MCF 10A (cell line): ENCODE data around the gene RANBP3L. TPM values are rescaled to one million over a fixed set of nuclear protein-coding genes. Genes with fewer than 3 reads are reported as not detected.
"Not testable (repeated sequence)": the region's sequence is repeated elsewhere in the genome, so short reads cannot be mapped to it uniquely, and the experiment has no call there.

ENCODE experiments used
- BruUV-seq: library from RNA; stranded (reverse); fragments of 400-500 nt; replicated peaks from 2 replicates; lab custom pipeline; 2021; lab: Mats Ljungman, UMichigan
- CTCF ChIA-PET: fragments of 300-600 bp; sonication (Branson Sonifier 250); formaldehyde crosslinking; extraction: SDS; loops from one replicate; lab custom pipeline; 2021; ENCODE audit warnings: antibody characterized with exemption, inconsistent platforms; lab: Yijun Ruan, JAX
- POLR2A ChIA-PET: fragments of 300-600, 350-650 bp; sonication (Branson Sonifier 250); formaldehyde crosslinking; extraction: SDS; loops from one replicate; lab custom pipeline; 2020; ENCODE audit warnings: antibody characterized with exemption, inconsistent platforms; lab: Yijun Ruan, JAX
- DNase-seq: peaks from one replicate; pipeline ENCODE4 v3.0.0-alpha.2; 2018; ENCODE audit not compliant: unreplicated experiment
- H3K27ac Mint-ChIP-seq: one replicate; pipeline ENCODE4 v1.8.0; 2022; ENCODE audit warnings: mild to moderate bottlenecking, low read depth, mixed read lengths; ENCODE audit not compliant: unreplicated experiment
- H3K27me3 Mint-ChIP-seq: one replicate; pipeline ENCODE4 v1.8.0; 2022; ENCODE audit warnings: mixed read lengths; ENCODE audit not compliant: insufficient read depth, unreplicated experiment
- H3K36me3 Mint-ChIP-seq: one replicate; pipeline ENCODE4 v1.8.0; 2022; ENCODE audit warnings: mild to moderate bottlenecking, moderate library complexity, mixed read lengths; ENCODE audit not compliant: insufficient read depth, unreplicated experiment
- H3K4me1 Mint-ChIP-seq: one replicate; pipeline ENCODE4 v1.8.0; 2022; ENCODE audit warnings: mixed read lengths; ENCODE audit not compliant: insufficient read depth, unreplicated experiment
- H3K4me3 Mint-ChIP-seq: one replicate; pipeline ENCODE4 v1.8.0; 2022; ENCODE audit warnings: mild to moderate bottlenecking, moderate library complexity, mixed read lengths; ENCODE audit not compliant: unreplicated experiment
- H3K9me3 Mint-ChIP-seq: one replicate; pipeline ENCODE4 v1.8.0; 2022; ENCODE audit warnings: mixed read lengths; ENCODE audit not compliant: unreplicated experiment
- CTCF ChIP-seq: fragments of 200-600 bp; IDR thresholded peaks from one replicate; pipeline ENCODE4 v1.8.0; 2022; ENCODE audit warnings: antibody characterized with exemption, mild to moderate bottlenecking; ENCODE audit not compliant: unreplicated experiment
- intact Hi-C: fragments of 100-400 bp; cut with micrococcal nuclease; formaldehyde crosslinking; loops from 2 replicates; pipeline ENCODE4 v1.14.1; 2022
- total RNA-seq: library from RNA; stranded (reverse); gene quantifications from 2 replicates; pipeline ENCODE4 v1.2.3, GENCODE V29; 2022

The RANBP3L gene
- total RNA-seq, 1 experiment from 2014 or later = not detected

GRCh38 chr5:36337597-36337996 lies 35.9 kb upstream of the RANBP3L start:
- CTCF ChIA-PET = interaction anchor here (0.5 kb wide), 1 partner anchor 59 kb away, joined by 3 read pairs; no protein-coding TSS in a partner anchor
- no peak for TF ChIP-seq CTCF
- H3K9me3 Mint-ChIP-seq = peaks cover 3% of the 10 kb centered on the region
- no peaks in the 10 kb centered on the region for H3K36me3 Mint-ChIP-seq
- no TSS peak for BruUV-seq
- no peaks in the 10 kb centered on the region for H3K27me3 Mint-ChIP-seq
- intact Hi-C loops = no loop called here
- H3K4me3 Mint-ChIP-seq = no peak overlapping the region
- no peak overlapping the region for H3K27ac Mint-ChIP-seq
- POLR2A ChIA-PET = no interaction called here
- no peaks in the 10 kb centered on the region for H3K4me1 Mint-ChIP-seq
- no peak for DNase-seq

GRCh38 chr5:36334315-36334714 lies 32.6 kb upstream of the RANBP3L start:
- no peak for TF ChIP-seq CTCF
- BruUV-seq = no TSS peak
- H3K9me3 Mint-ChIP-seq = no peaks in the 10 kb centered on the region
- DNase-seq = no peak
- H3K36me3 Mint-ChIP-seq = no peaks in the 10 kb centered on the region
- no peaks in the 10 kb centered on the region for H3K4me1 Mint-ChIP-seq
- intact Hi-C loops = no loop called here
- no peak overlapping the region for H3K27ac Mint-ChIP-seq
- ChIA-PET CTCF (interaction anchor here (0.6 to 1.1 kb wide), 2 partner anchors 69 to 417 kb away, joined by 5 to 7 read pairs; no protein-coding TSS in a partner anchor), POLR2A (interaction anchor here (0.6 to 0.7 kb wide), 2 partner anchors 40 to 345 kb away, joined by 3 to 5 read pairs; no protein-coding TSS in a partner anchor)
- no peak overlapping the region for H3K4me3 Mint-ChIP-seq
- no peaks in the 10 kb centered on the region for H3K27me3 Mint-ChIP-seq

GRCh38 chr5:36332720-36333119 lies 31.0 kb upstream of the RANBP3L start:
- BruUV-seq, intact Hi-C loops, H3K9me3 Mint-ChIP-seq, DNase-seq, H3K27me3 Mint-ChIP-seq, H3K4me1 Mint-ChIP-seq, H3K36me3 Mint-ChIP-seq, H3K27ac Mint-ChIP-seq, H3K4me3 Mint-ChIP-seq: not testable (repeated sequence)
- ChIA-PET CTCF (interaction anchor here (0.7 to 1.3 kb wide), 2 partner anchors 9 to 32 kb away, joined by 3 read pairs; no protein-coding TSS in a partner anchor), POLR2A (interaction anchor here (0.6 kb wide), 2 partner anchors 91 to 599 kb away, joined by 4 read pairs; partner anchors contain the start of gene NADK2)

- no peak overlapping the region for H3K27ac Mint-ChIP-seq
- no peak for TF ChIP-seq CTCF
- H3K4me3 Mint-ChIP-seq = no peak overlapping the region
- H3K36me3 Mint-ChIP-seq = no peaks in the 10 kb centered on the region
- ChIA-PET CTCF (interaction anchor here (1.0 to 1.8 kb wide), 2 partner anchors 19 to 60 kb away, joined by 3 to 5 read pairs; no protein-coding TSS in a partner anchor), POLR2A (no interaction called here)
- BruUV-seq = no TSS peak
- intact Hi-C loops = no loop called here
- no peaks in the 10 kb centered on the region for H3K4me1 Mint-ChIP-seq
- no peak for DNase-seq
- H3K27me3 Mint-ChIP-seq = peaks cover 10% of the 10 kb centered on the region
- H3K9me3 Mint-ChIP-seq = no peaks in the 10 kb centered on the region
Measured at GRCh38 chr5:36325196-36325595, 23.5 kb upstream of the RANBP3L start.
